CD4-positive, alpha-beta T cell (primary cell): Measurements from ENCODE around the gene B4GALT6. TPM values are rescaled to one million over a fixed set of nuclear protein-coding genes. Genes with fewer than 3 reads are reported as not detected.

Experiments
- ATAC-seq: fragments of 200-7000 bp; cut with Tn5 transposase; one replicate; pipeline ENCODE4 v1.10.0; 2022; ENCODE audit warnings: mild to moderate bottlenecking; ENCODE audit not compliant: poor library complexity
- CTCF ChIA-PET: fragments of 350-600 bp; sonication (Branson Sonifier 250); formaldehyde crosslinking; loops from one replicate; lab custom pipeline; 2021; ENCODE audit warnings: antibody characterized with exemption, inconsistent platforms; lab: Charles Lee
- POLR2A ChIA-PET: fragments of 350-600 bp; sonication (Branson Sonifier 250); formaldehyde crosslinking; loops from one replicate; lab custom pipeline; 2021; ENCODE audit warnings: antibody characterized with exemption, inconsistent platforms; lab: Charles Lee
- DNase-seq, 14 experiments: peaks; one replicate each; pipeline ENCODE4 v3.0.0-alpha.2; 2013 to 2020; ENCODE audit warnings: mixed read lengths in 2 of 14
- H3K27ac ChIP-seq, 2 donors: one replicate each; pipeline versions ENCODE4 v1.5.1 to v1.7.0; 2013; ENCODE audit warnings: low read length in 2 of 2, low read depth in 1 of 2, mild to moderate bottlenecking in 1 of 2
- H3K27me3 ChIP-seq, 2 experiments: 1 replicate in 1 of 2; 2 replicates in 1 of 2; pipeline versions ENCODE4 v1.6.1 to v1.7.0; 2013; ENCODE audit warnings: low read length in 2 of 2, control low read depth in 1 of 2, mild to moderate bottlenecking in 1 of 2, moderate library complexity in 1 of 2; ENCODE audit not compliant: insufficient read depth in 2 of 2, control insufficient read depth in 1 of 2
- H3K36me3 ChIP-seq: one replicate; pipeline ENCODE4 v1.6.1; 2013; ENCODE audit warnings: low read length, control low read depth; ENCODE audit not compliant: insufficient read depth
- H3K4me1 ChIP-seq: one replicate; pipeline ENCODE4 v1.6.1; 2013; ENCODE audit warnings: low read length, control low read depth; ENCODE audit not compliant: insufficient read depth
- H3K4me3 ChIP-seq: one replicate; pipeline ENCODE4 v1.5.1; 2013; ENCODE audit warnings: mild to moderate bottlenecking, low read length, moderate library complexity
- H3K9me3 ChIP-seq, 2 experiments: 1 replicate in 1 of 2; 2 replicates in 1 of 2; pipeline versions ENCODE4 v1.6.1 to v1.7.0; 2013; ENCODE audit warnings: low read length in 2 of 2, mild to moderate bottlenecking in 2 of 2, control low read depth in 1 of 2, moderate library complexity in 1 of 2; ENCODE audit not compliant: control insufficient read depth in 1 of 2, insufficient read depth in 1 of 2
- H3K27ac Mint-ChIP-seq: one replicate; pipeline ENCODE4 v1.8.0; 2020; ENCODE audit warnings: mixed read lengths
- H3K27me3 Mint-ChIP-seq: one replicate; pipeline ENCODE4 v1.8.0; 2021; ENCODE audit warnings: mixed read lengths
- H3K36me3 Mint-ChIP-seq: one replicate; pipeline ENCODE4 v1.8.0; 2021; ENCODE audit warnings: low read depth, mixed read lengths
- H3K4me1 Mint-ChIP-seq: one replicate; pipeline ENCODE4 v1.8.0; 2021; ENCODE audit warnings: low read depth, mixed read lengths
- H3K4me3 Mint-ChIP-seq: one replicate; pipeline ENCODE4 v1.8.0; 2020; ENCODE audit warnings: mild to moderate bottlenecking, mixed read lengths
- H3K9me3 Mint-ChIP-seq: one replicate; pipeline ENCODE4 v1.8.0; 2020; ENCODE audit warnings: mixed read lengths
- intact Hi-C, 2 experiments: fragments of 100-400 bp; cut with DNase I in 1 of 2; cut with micrococcal nuclease in 1 of 2; formaldehyde crosslinking; loops; one replicate each; pipeline versions ENCODE4 v1.15.1 to v1.9.0; 2023 to 2025; cut with DNase I, micrococcal nuclease
- total RNA-seq, 174 experiments: library from RNA in 2 of 174; stranded (reverse) in 2 of 174; gene quantifications; one replicate each; pipeline ENCODE4 v1.2.3 and lab custom pipeline; 2021 to 2026
- TF ChIP-seq, protein P1 (sequence below): fragments of 200-600 bp; IDR thresholded peaks from one replicate; pipeline ENCODE4 v1.8.0; 2022; ENCODE audit warnings: antibody characterized with exemption, mild to moderate bottlenecking

Gene B4GALT6
- total RNA-seq, 2 experiments from 2014 or later, result 0.75 TPM; not detected in 1

DNA sequence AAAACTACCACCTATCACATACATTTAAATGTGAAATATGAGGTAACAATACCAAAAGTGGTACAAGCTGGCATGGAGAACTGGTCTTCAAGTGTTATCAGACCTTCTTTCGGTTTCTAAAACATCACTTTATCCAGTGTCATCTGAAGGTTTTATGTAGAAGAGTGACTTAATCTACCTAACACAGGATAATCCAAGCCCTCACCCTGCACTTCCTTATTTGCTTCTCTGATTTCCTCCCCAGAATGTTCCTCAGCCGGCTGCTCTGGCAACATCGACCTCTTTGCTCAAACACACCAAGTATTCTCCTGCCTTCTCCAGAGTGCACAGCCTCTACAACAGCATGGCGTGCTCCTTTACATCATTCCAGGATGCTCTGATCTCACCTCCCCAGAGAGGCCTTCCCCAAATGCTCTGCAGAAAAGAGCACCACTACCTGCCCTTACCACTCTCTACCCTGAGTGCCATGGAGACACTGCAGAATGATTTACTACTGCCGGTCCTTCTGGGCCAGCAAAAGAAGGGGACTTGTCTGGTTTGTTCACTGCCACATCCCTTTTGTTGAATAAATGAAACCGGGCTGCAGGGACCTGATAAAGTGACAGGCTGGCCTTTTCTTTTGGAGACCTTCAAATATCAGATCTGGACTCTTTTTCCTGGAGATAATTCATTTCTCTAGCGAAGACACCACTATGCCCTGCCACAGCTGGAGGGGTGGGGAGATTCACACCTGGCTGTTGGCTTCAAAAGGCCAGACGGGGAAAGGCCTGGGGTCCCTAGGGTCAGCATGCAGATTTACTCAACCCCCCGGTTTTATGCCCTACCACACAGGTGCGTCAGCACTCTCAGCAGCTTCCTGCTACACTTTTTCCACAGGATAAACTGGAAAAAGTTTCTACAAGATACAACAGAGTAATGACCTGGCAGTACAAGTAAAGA lies 50.7 kb downstream of the B4GALT6 start:
- TF ChIP-seq, protein P1, sequence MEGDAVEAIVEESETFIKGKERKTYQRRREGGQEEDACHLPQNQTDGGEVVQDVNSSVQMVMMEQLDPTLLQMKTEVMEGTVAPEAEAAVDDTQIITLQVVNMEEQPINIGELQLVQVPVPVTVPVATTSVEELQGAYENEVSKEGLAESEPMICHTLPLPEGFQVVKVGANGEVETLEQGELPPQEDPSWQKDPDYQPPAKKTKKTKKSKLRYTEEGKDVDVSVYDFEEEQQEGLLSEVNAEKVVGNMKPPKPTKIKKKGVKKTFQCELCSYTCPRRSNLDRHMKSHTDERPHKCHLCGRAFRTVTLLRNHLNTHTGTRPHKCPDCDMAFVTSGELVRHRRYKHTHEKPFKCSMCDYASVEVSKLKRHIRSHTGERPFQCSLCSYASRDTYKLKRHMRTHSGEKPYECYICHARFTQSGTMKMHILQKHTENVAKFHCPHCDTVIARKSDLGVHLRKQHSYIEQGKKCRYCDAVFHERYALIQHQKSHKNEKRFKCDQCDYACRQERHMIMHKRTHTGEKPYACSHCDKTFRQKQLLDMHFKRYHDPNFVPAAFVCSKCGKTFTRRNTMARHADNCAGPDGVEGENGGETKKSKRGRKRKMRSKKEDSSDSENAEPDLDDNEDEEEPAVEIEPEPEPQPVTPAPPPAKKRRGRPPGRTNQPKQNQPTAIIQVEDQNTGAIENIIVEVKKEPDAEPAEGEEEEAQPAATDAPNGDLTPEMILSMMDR, result no peak
- peaks cover 0 to 4% of the 10 kb centered on the region in 2 experiments for H3K27me3 ChIP-seq
- Mint-ChIP-seq H3K36me3 (no peaks in the 10 kb centered on the region), H3K4me1 (no peaks in the 10 kb centered on the region), H3K27me3 (peaks cover 10% of the 10 kb centered on the region), H3K9me3 (no peaks in the 10 kb centered on the region), H3K4me3 (no peak overlapping the region), H3K27ac (no peak overlapping the region)
- no peak overlapping the region for H3K27ac ChIP-seq
- no peak overlapping the region for H3K4me3 ChIP-seq
- no peak for DNase-seq
- CTCF ChIA-PET, result no interaction called here
- ATAC-seq, result no peak
- H3K9me3 ChIP-seq, result no peaks in the 10 kb centered on the region
- H3K4me1 ChIP-seq, result peaks cover 4% of the 10 kb centered on the region
- POLR2A ChIA-PET, result no interaction called here
- intact Hi-C loops, result no loop called here
- H3K36me3 ChIP-seq, result no peaks in the 10 kb centered on the region

DNA sequence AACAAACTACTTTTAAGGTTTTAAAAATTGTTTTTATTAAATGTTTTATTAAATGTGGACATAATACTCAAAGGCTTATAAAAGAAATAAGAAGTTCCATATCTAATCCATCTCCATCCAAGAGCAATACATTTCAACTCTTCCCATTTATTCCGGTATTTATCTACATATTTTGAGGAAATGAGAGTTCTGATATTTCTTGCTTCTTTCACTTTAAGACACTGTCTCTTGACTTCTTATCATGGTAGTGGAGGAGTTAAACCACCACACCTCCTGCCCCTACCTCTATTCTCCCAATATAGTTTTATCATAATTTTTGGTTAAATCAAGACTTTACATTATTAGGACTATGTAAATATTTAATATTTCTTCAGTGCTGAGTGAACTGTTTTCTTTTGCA lies 52.0 kb downstream of the B4GALT6 start:
- H3K27me3 Mint-ChIP-seq, result peaks cover 10% of the 10 kb centered on the region
- TF ChIP-seq, protein P1, result no peak
- ChIA-PET CTCF (no interaction called here), POLR2A (no interaction called here)
- ATAC-seq (no peak), DNase-seq (no peak)
- no peak overlapping the region for H3K4me3 Mint-ChIP-seq
- no peak overlapping the region for H3K27ac Mint-ChIP-seq
- Histone ChIP-seq H3K4me3 (no peak overlapping the region), H3K27me3 (peaks cover 0 to 4% of the 10 kb centered on the region in 2 experiments), H3K36me3 (no peaks in the 10 kb centered on the region), H3K4me1 (peaks cover 4% of the 10 kb centered on the region), H3K27ac (no peak overlapping the region), H3K9me3 (no peaks in the 10 kb centered on the region)
- intact Hi-C loops, result no loop called here
- H3K36me3 Mint-ChIP-seq, result no peaks in the 10 kb centered on the region
- H3K9me3 Mint-ChIP-seq, result no peaks in the 10 kb centered on the region
- no peaks in the 10 kb centered on the region for H3K4me1 Mint-ChIP-seq

DNA sequence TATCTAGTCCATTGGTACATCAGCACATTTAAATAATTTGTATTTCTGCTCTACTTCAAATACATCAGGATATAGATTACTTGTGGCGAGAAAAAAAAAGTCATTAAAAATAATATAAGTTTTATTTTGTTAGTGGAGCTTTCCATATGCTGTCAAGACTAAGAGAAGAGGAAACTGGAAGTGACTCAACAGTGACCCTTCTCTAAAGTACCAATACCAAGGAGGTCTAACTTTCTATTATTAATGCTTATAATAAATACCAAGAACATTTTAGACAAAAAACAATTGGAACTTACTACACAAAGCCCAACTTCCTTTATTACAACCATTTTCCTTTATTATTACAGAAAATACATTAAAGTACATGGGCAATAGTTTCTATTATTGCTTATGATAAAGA lies 52.9 kb downstream of the B4GALT6 start:
- CTCF ChIA-PET, result no interaction called here
- Mint-ChIP-seq H3K27me3 (peaks cover 10% of the 10 kb centered on the region), H3K4me1 (no peaks in the 10 kb centered on the region), H3K4me3 (no peak overlapping the region), H3K9me3 (no peaks in the 10 kb centered on the region), H3K27ac (no peak overlapping the region), H3K36me3 (no peaks in the 10 kb centered on the region)
- Histone ChIP-seq H3K27ac (no peak overlapping the region), H3K4me3 (no peak overlapping the region), H3K27me3 (peaks cover 0 to 4% of the 10 kb centered on the region in 2 experiments), H3K9me3 (no peaks in the 10 kb centered on the region), H3K36me3 (no peaks in the 10 kb centered on the region), H3K4me1 (peaks cover 4% of the 10 kb centered on the region)
- TF ChIP-seq, protein P1, result no peak
- no peak for DNase-seq
- intact Hi-C loops, result no loop called here
- ATAC-seq, result no peak
- POLR2A ChIA-PET, result no interaction called here
